IMR-90 (cell line): ENCODE measurements around the gene CPSF4L.

Experiments used
- CTCF ChIP-seq: conservative IDR thresholded peaks from 2 replicates; pipeline ENCODE4 v1.5.1; 2012; ENCODE audit warnings: mild to moderate bottlenecking, low read depth, low read length, improper control_type of control experiment
- MXI1 ChIP-seq: IDR thresholded peaks from 2 replicates; pipeline ENCODE4 v1.6.1; 2012; ENCODE audit warnings: low read depth, mild to moderate bottlenecking, low read length, moderate library complexity, borderline replicate concordance
- POLR2A ChIP-seq: IDR thresholded peaks from 2 replicates; pipeline ENCODE4 v1.6.1; 2012; ENCODE audit warnings: mild to moderate bottlenecking, low read depth, low read length
- RAD21 ChIP-seq: IDR thresholded peaks from 2 replicates; pipeline ENCODE4 v1.6.1; 2012; ENCODE audit warnings: low read length, improper control_type of control experiment
- RCOR1 ChIP-seq: IDR thresholded peaks from 2 replicates; pipeline ENCODE4 v1.6.1; 2012; ENCODE audit warnings: mild to moderate bottlenecking, low read length, improper control_type of control experiment; ENCODE audit not compliant: insufficient replicate concordance
- USF2 ChIP-seq: fragments of 150-350 bp; IDR thresholded peaks from 2 replicates; pipeline ENCODE4 v1.6.1; 2017; ENCODE audit warnings: mild to moderate bottlenecking, antibody characterized with exemption, low read length, low read depth

GRCh38 chr17:73293031-73293430 lies 31.4 kb upstream of the CPSF4L start:
- no peak for TF ChIP-seq CTCF
- TF ChIP-seq USF2 = no peak
- no peak for TF ChIP-seq RAD21
- TF ChIP-seq MXI1 = no peak
- no peak for TF ChIP-seq POLR2A
- TF ChIP-seq RCOR1 = no peak
